WTC11 (cell line): ENCODE results near the gene TUBB2A. TPM values are rescaled to one million over a fixed set of nuclear protein-coding genes. Genes with fewer than 3 reads are reported as not detected.

Experiments
- ATAC-seq: fragments of 200-7000 bp; cut with Tn5 transposase; 2 replicates; pipeline ENCODE4 v1.10.0; 2021; ENCODE audit warnings: mild to moderate bottlenecking, moderate library complexity
- CTCF ChIA-PET: fragments of 300-600 bp; sonication (Branson Sonifier 250); formaldehyde crosslinking; loops from one replicate; lab custom pipeline; 2021; ENCODE audit warnings: antibody characterized with exemption; lab: Charles Lee
- POLR2A ChIA-PET: fragments of 350-600 bp; sonication (Branson Sonifier 250); formaldehyde crosslinking; loops from one replicate; lab custom pipeline; 2021; ENCODE audit warnings: antibody characterized with exemption; lab: Charles Lee
- DNase-seq: peaks from one replicate; pipeline ENCODE4 v3.0.0; 2021; ENCODE audit warnings: low spot score
- H3K27ac Mint-ChIP-seq: 2 replicates; pipeline ENCODE4 v1.8.0; 2021; ENCODE audit warnings: mixed read lengths
- H3K27me3 Mint-ChIP-seq: 2 replicates; pipeline ENCODE4 v1.8.0; 2021; ENCODE audit warnings: low read depth, mild to moderate bottlenecking, moderate library complexity, mixed read lengths
- H3K36me3 Mint-ChIP-seq: 2 replicates; pipeline ENCODE4 v1.8.0; 2021; ENCODE audit warnings: mixed read lengths
- H3K4me1 Mint-ChIP-seq: 2 replicates; pipeline ENCODE4 v1.8.0; 2022; ENCODE audit warnings: mixed read lengths
- H3K4me3 Mint-ChIP-seq: 2 replicates; pipeline ENCODE4 v1.8.0; 2021; ENCODE audit warnings: mild to moderate bottlenecking, moderate library complexity, mixed read lengths
- H3K9me3 Mint-ChIP-seq: 2 replicates; pipeline ENCODE4 v1.8.0; 2021; ENCODE audit warnings: mixed read lengths
- CBFB ChIP-seq: sonication (generic); formaldehyde crosslinking; IDR thresholded peaks from 2 replicates; pipeline ENCODE4 v1.8.1; 2022; ENCODE audit warnings: mild to moderate bottlenecking, low read depth, missing genetic modification reagents
- GABPB1 ChIP-seq: sonication (generic); formaldehyde crosslinking; IDR thresholded peaks from 2 replicates; pipeline ENCODE4 v1.8.1; 2023; ENCODE audit warnings: mild to moderate bottlenecking, missing genetic modification reagents
- HMGA2 ChIP-seq: fragments of 250-450 bp; sonication (Bioruptor Pico); IDR thresholded peaks from 2 replicates; pipeline ENCODE4 v1.4.0; 2021; ENCODE audit warnings: mild to moderate bottlenecking, moderate library complexity
- MXD4 ChIP-seq: fragments of 250-450 bp; sonication (Bioruptor Pico); IDR thresholded peaks from 2 replicates; pipeline ENCODE4 v1.8.0; 2021; ENCODE audit warnings: mild to moderate bottlenecking, moderate library complexity, borderline replicate concordance
- NR1H2 ChIP-seq: sonication (generic); formaldehyde crosslinking; IDR thresholded peaks from 2 replicates; pipeline ENCODE4 v1.9.0; 2021; ENCODE audit warnings: mild to moderate bottlenecking, moderate library complexity, missing genetic modification reagents
- SMAD3 ChIP-seq: sonication (generic); formaldehyde crosslinking; IDR thresholded peaks from 2 replicates; pipeline ENCODE4 v1.8.0; 2022; ENCODE audit warnings: missing genetic modification reagents, mild to moderate bottlenecking, borderline replicate concordance
- ZNF532 ChIP-seq: fragments of 250-450 bp; sonication (Bioruptor Pico); IDR thresholded peaks from 2 replicates; pipeline ENCODE4 v1.9.0; 2021; ENCODE audit warnings: mild to moderate bottlenecking, borderline replicate concordance
- total RNA-seq: library from RNA; stranded (reverse); gene quantifications from 3 replicates; pipeline ENCODE4 v1.2.3, GENCODE V29; 2021
- TF ChIP-seq, protein P1 (sequence below): sonication (generic); formaldehyde crosslinking; IDR thresholded peaks from 2 replicates; pipeline ENCODE4 v1.8.0; 2022; ENCODE audit warnings: missing genetic modification reagents
- TF ChIP-seq, protein P2 (sequence below): sonication (generic); formaldehyde crosslinking; IDR thresholded peaks from 2 replicates; pipeline ENCODE4 v1.8.1; 2023; ENCODE audit warnings: mild to moderate bottlenecking, missing genetic modification reagents, moderate library complexity
- TF ChIP-seq, protein P3 (sequence below): sonication (generic); formaldehyde crosslinking; IDR thresholded peaks from 2 replicates; pipeline ENCODE4 v1.8.1; 2022; ENCODE audit warnings: low read depth, mild to moderate bottlenecking, moderate library complexity, missing genetic modification reagents, borderline replicate concordance
- TF ChIP-seq, protein P4 (sequence below): sonication (generic); formaldehyde crosslinking; IDR thresholded peaks from 2 replicates; pipeline ENCODE4 v1.8.0; 2022; ENCODE audit warnings: mild to moderate bottlenecking, missing genetic modification reagents

Gene TUBB2A
- total RNA-seq, 1 experiment from 2014 or later: 357 TPM

GRCh38 chr6:3142536-3142935 lies 14.8 kb downstream of the TUBB2A start (continued):
- TF ChIP-seq, protein P1, sequence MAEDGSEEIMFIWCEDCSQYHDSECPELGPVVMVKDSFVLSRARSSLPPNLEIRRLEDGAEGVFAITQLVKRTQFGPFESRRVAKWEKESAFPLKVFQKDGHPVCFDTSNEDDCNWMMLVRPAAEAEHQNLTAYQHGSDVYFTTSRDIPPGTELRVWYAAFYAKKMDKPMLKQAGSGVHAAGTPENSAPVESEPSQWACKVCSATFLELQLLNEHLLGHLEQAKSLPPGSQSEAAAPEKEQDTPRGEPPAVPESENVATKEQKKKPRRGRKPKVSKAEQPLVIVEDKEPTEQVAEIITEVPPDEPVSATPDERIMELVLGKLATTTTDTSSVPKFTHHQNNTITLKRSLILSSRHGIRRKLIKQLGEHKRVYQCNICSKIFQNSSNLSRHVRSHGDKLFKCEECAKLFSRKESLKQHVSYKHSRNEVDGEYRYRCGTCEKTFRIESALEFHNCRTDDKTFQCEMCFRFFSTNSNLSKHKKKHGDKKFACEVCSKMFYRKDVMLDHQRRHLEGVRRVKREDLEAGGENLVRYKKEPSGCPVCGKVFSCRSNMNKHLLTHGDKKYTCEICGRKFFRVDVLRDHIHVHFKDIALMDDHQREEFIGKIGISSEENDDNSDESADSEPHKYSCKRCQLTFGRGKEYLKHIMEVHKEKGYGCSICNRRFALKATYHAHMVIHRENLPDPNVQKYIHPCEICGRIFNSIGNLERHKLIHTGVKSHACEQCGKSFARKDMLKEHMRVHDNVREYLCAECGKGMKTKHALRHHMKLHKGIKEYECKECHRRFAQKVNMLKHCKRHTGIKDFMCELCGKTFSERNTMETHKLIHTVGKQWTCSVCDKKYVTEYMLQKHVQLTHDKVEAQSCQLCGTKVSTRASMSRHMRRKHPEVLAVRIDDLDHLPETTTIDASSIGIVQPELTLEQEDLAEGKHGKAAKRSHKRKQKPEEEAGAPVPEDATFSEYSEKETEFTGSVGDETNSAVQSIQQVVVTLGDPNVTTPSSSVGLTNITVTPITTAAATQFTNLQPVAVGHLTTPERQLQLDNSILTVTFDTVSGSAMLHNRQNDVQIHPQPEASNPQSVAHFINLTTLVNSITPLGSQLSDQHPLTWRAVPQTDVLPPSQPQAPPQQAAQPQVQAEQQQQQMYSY: no peak
- TF ChIP-seq, protein P2, sequence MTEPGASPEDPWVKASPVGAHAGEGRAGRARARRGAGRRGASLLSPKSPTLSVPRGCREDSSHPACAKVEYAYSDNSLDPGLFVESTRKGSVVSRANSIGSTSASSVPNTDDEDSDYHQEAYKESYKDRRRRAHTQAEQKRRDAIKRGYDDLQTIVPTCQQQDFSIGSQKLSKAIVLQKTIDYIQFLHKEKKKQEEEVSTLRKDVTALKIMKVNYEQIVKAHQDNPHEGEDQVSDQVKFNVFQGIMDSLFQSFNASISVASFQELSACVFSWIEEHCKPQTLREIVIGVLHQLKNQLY (CRISPR knock-in tag): no peak
- TF ChIP-seq MXD4: no peak
- TF ChIP-seq CBFB (CRISPR knock-in tag): no peak
- TF ChIP-seq, all 79 proteins: peak for 0

GRCh38 chr6:3140201-3140600 lies 17.1 kb downstream of the TUBB2A start:
- POLR2A ChIA-PET: no interaction called here
- TF ChIP-seq MXD4 (no peak), ZNF532 (CRISPR knock-in tag) (no peak), HMGA2 (CRISPR knock-in tag) (no peak)
- TF ChIP-seq, protein P3, sequence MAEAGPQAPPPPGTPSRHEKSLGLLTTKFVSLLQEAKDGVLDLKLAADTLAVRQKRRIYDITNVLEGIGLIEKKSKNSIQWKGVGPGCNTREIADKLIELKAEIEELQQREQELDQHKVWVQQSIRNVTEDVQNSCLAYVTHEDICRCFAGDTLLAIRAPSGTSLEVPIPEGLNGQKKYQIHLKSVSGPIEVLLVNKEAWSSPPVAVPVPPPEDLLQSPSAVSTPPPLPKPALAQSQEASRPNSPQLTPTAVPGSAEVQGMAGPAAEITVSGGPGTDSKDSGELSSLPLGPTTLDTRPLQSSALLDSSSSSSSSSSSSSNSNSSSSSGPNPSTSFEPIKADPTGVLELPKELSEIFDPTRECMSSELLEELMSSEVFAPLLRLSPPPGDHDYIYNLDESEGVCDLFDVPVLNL (CRISPR knock-in tag): no peak
- TF ChIP-seq, protein P4, sequence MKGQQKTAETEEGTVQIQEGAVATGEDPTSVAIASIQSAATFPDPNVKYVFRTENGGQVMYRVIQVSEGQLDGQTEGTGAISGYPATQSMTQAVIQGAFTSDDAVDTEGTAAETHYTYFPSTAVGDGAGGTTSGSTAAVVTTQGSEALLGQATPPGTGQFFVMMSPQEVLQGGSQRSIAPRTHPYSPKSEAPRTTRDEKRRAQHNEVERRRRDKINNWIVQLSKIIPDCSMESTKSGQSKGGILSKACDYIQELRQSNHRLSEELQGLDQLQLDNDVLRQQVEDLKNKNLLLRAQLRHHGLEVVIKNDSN (CRISPR knock-in tag): no peak
- TF ChIP-seq, all 79 proteins: peak for 0
- Mint-ChIP-seq H3K27ac (peak overlapping the region; percentile 13; the same call in 1 of the 2 replicates), H3K9me3 (no peaks in the 10 kb centered on the region), H3K27me3 (no peaks in the 10 kb centered on the region), H3K4me3 (no peak overlapping the region), H3K36me3 (peaks cover 58% of the 10 kb centered on the region), H3K4me1 (peaks cover 38% of the 10 kb centered on the region)
- DNase-seq (no peak), ATAC-seq (no peak)
- CTCF ChIA-PET: interaction anchor here (1.0 to 1.2 kb wide), 2 partner anchors 17 to 111 kb away, joined by 4 to 6 read pairs; partner anchors contain the start of gene TUBB2A

GRCh38 chr6:3139090-3139903 lies 18.0 kb downstream of the TUBB2A start:
- Mint-ChIP-seq H3K27ac (peak overlapping the region; percentile 52), H3K36me3 (peaks cover 54% of the 10 kb centered on the region)
- no peak for DNase-seq

More at GRCh38 chr6:3139090-3139903, 18.0 kb downstream of the TUBB2A start:
- TF ChIP-seq GABPB1 (CRISPR knock-in tag) (peak; percentile 48; the same call in 1 of the 2 replicates), SMAD3 (CRISPR knock-in tag) (no peak), NR1H2 (CRISPR knock-in tag) (no peak)
- TF ChIP-seq, all 79 proteins: peak for 1
- no peaks in the 10 kb centered on the region for H3K9me3 Mint-ChIP-seq
- ATAC-seq: peak; percentile 43
- POLR2A ChIA-PET: no interaction called here
- CTCF ChIA-PET: interaction anchor here (0.6 to 1.2 kb wide), 4 partner anchors 14 to 112 kb away, joined by 3 to 6 read pairs (median 4); partner anchors contain the start of gene TUBB2A
- H3K4me1 Mint-ChIP-seq: peaks cover 35% of the 10 kb centered on the region
- no peak overlapping the region for H3K4me3 Mint-ChIP-seq
- no peaks in the 10 kb centered on the region for H3K27me3 Mint-ChIP-seq
